Stimulated activated naive CD4-positive, alpha-beta T cell (primary cell): ENCODE data around the gene RFX3.

Experiments used
- DNase-seq, 6 experiments: peaks; one replicate each; lab custom pipeline; 2025; lab: John Stamatoyannopoulos, UW

The RFX3 gene

DNA sequence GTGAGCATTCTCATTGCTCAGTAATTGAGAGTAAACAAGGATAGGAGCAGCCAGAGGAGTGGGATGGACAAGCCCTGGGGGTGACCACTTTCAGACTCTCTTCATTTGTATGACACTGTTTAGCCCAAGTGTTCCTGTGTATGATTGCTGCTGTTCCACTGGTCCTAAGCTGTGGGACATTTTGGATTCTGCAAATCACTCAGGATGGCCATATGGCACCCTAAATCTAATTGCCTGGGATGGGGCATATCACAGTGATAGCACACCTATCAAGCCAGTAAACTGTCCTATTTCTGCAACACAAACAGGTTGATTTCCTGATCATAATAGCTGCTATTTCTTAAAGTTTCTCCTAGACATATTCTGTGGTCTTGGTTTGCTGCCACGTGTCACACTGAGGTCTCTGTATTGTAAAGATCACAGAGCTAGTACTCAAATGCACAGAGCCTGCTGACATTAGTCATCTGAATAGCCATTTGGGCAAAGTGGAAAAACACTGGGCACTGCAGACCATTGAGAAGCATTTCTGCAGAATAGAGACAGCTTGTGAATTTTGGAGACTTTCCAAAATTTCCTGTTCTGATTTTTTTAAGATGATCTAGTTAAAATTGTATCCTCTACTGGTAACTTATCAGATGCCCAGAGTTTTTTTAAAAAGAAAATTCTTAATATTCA, 320.2 kb downstream of the RFX3 start:
- no peak for DNase-seq

DNA sequence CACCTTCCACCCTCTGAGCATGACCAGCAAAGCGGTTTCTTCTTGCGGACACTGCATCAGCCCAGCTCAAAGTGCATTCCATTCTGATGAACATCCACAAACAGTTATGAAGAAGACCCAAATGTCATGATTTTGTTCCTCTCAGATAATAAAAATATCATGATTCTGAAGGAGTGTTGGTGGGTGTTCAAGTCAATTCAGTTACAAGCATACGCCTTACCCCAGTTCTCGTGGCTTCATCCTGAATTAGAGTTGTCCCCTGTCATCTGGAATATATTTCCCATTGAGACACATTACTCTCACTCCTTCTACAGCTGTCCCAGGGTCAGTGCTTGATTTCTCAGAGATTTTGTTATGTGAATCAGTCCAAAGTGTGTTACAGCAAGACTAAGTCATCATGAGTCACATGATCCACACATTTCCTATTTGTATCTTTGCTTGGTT, 325.4 kb downstream of the RFX3 start:
- DNase-seq, result no peak

DNA sequence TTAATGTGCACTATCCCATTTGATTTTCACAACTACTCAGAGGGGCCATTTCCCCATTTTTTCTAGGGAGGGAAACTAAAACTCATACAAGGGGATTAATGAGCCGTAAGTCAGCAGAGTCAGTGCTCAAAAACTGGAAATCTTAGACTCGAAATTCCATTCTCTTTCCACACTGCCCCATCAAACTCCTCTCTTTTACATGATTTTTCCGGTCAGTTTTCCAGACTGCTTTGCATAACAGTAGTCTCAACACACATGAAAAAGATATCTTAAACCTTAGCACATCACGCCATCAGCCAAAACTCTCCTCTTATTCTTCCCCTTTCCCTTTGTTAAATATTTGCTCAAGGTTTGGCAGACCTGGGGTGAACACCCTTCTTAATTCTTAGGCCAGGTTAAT, 332.0 kb downstream of the RFX3 start:
- no peak for DNase-seq

- no peak for DNase-seq
Observed at GRCh38 chr9:3191715-3192114, 334.1 kb downstream of the RFX3 start.

DNA sequence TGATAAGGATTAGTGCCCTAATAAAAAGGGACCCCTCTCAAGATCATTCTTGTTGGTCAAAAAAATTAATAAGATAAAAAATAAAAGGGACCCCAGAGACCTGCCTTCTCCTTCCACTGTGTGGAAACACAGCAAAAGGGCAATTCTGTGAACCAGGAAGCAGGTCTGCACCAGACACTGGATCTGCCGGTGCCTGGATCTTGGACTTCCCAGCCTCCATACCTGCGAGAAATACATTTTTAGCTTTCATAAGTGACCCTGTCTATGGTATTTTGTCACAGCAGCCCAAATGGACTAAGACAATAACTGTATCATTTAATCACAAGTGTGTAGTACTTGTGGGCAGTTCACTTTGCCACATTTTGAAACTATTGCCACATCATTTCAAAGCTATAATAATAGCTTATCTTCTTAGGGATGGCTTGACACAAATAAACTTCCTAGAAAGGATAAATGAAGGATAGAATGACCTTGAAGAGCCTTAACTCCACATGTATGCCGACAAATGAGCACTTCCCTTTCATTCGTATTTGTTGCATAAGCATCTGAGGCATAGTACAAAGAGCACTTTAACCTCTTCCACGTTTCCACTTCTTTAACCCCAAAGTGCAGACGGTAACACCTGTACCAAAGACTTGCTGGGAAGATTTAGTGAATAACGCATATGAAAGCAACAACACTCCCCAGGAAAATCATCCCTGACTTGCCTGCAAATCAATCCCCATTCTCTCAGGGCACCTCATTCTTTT, 336.5 kb downstream of the RFX3 start:
- no peak for DNase-seq

GRCh38 chr9:3186751-3187150, 339.1 kb downstream of the RFX3 start:
- no peak for DNase-seq

DNA sequence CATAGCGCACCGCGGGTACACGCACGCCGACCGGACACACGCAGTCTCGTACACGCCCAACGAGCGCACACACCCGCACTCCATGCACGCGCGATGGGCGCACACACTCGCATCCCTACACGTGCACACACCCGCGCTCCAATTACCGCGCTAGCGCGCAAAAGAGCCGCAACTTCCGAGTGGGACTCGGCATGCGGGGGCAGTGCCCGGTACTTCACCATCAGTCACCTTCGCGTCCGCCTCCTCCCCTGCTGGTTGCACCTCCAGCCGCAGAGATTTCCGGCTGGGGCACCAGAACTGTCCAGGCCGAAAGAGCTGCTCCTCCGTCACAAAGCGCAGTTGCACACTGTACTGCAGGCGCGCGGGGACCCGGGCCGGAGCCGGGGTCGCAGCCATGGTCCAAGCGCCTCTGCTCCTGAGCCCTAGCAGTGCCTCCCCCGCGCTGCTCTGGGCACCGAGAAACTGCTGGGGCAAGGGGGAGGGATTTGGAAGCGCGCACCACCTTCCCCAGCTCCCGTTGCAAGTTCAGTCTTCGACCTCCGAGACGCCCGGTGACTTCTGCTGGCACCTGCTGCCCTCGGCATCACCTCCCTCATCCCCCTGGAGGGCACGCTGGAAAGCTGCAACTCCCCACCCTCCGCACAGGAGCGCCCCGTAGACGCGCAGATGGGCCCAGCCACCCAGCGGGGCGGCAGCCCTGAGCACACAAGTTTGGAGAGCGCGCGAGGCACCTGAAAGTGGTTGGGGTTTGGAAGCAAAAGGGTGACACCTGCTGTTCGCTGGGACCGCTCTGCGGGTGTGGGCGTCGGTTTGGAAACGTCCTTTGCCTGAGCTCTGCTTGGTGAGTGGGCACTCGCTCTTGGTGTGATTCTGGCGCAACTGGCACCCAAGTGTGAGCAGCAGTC, 344.5 kb downstream of the RFX3 start:
- DNase-seq, result peak in 4 of 6 experiments; percentile 8 to 34 (median 12)

GRCh38 chr9:3180696-3181048, 345.1 kb downstream of the RFX3 start:
- no peak for DNase-seq

DNA sequence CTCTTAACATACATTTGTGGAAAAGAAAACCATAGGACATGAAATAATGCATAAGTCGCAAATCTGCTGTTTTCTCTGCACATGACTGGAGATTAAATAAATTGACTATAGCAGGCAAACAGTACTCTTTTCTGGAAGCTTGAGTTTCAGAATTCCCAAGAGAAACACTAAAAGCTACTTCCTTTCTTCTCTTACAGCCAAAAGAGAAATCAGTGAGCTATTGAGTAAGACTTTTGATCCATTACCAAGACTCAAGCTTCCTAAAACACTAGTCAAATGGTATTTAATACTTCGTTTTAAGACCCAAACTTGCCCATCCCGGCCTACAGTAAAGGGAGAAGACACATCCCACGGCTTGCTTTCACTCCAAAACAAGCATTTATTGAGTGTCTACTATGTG, 346.1 kb downstream of the RFX3 start:
- no peak for DNase-seq

DNA sequence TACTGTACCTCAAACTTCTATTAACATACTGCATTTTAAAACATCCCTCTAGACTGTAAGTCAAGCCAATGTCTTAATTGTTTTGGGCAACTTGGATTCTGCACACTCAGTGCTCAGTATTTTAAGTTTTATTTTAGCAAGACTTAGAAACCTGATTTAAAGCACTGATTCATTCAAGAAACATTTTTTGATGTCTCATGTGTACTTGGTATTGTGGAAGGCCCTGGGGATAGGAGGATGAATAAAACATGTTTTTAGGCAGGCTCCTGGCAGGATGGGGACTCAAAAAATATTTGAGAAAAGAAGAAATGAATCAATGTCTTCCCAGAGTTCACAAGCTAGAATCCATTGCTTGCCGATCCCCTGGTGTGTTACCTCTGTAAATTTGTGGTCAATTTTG, 347.9 kb downstream of the RFX3 start:
- DNase-seq, result no peak

DNA sequence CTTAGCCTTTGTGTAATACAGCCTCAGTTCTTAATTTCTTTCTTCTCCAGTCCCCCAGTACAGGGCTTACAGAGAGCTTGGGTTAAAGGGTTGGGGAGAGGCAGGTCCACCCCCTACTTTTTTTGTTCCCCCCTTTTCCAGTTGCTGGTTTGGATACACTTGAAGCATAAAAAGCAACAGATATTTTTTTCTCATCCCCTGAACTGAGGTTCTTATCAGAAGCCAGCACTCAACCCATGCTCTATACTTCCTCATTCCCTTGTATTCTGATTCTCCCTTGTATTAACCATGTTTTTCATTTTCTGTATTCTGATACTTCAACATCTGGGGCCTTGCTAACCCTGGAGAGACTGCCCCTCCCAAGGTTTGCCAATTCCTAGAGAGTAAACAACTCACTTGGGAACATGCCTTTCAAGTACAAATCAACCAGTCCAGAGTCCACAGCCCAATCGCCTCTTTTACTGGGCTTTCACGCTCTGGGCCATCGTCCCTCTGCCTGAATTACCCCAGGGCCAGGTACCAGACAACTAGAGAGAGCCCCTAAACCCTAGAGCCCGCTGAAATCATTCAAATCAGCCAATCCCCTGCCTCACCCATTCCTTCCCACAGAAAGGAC, 348.5 kb downstream of the RFX3 start:
- no peak for DNase-seq

DNA sequence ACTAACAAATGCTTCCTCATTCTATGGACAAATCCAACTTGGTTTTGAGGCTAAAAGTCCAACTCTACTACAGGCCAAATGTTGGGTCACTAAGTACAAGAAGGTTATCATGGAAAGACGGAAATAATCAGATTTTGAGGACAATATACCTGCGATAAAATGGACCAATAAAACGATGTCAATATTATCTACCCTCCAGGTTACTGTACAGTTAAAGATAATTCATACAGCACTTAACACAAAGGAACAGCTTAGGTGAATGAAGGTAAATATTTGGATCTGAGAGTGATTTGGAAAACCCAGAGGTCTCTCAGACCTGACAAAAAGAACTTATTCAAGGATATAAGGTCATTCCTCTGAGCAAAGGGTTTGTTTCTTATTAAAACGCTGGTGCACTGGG, 352.4 kb downstream of the RFX3 start:
- no peak for DNase-seq

DNA sequence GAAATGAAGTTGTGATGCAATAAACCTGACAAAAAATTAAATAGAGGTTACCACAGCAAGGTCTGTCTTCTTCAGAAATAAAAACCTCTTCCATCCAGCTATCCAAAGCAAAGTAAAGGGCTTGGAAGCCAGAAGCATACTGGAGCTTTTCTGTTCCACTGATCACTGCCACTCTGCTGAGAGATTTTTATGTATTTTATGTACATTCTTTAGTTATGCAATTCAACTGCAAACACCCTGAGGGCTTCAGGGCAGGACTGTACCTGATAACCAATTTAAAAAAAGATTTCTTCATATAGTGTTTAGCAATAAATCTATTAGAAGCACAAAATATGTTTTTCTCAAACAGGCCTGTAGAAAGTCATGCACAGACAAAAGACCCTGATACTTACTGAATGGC, 355.0 kb downstream of the RFX3 start:
- DNase-seq, result no peak
